HG02884 (cell line): ENCODE data around the gene ZNF878.
"Not testable (repeated sequence)": the region's sequence is repeated elsewhere in the genome, so short reads cannot be mapped to it uniquely, and the experiment has no call there.

Source experiments
- ATAC-seq: cut with Tn5 transposase; IDR thresholded peaks from one replicate; pipeline ENCODE4 v1.9.1; 2021; ENCODE audit warnings: mild to moderate bottlenecking, moderate library complexity; ENCODE audit not compliant: unreplicated experiment

Gene ZNF878

GRCh38 chr19:12052497-12053169, at the start of gene ZNF878:
TSS of gene ZNF878 (minus strand) at chr19:12052961. CDS start at chr19:12052801, 160 bp downstream.
- peak; percentile 78 for ATAC-seq

GRCh38 chr19:12098040-12098439, 45.3 kb upstream of the ZNF878 start:
- no peak for ATAC-seq

- no peak for ATAC-seq
Measured at GRCh38 chr19:12095111-12095790, 42.5 kb upstream of the ZNF878 start.

- no peak for ATAC-seq
Measured at GRCh38 chr19:12093777-12094176, 41.0 kb upstream of the ZNF878 start.

- no peak for ATAC-seq
Measured at GRCh38 chr19:12092956-12093355, 40.2 kb upstream of the ZNF878 start.

- ATAC-seq, result no peak
Measured at GRCh38 chr19:12092065-12092867, 39.5 kb upstream of the ZNF878 start.

- ATAC-seq, result no peak
Measured at GRCh38 chr19:12090807-12091206, 38.0 kb upstream of the ZNF878 start.

GRCh38 chr19:12085074-12085818, 32.5 kb upstream of the ZNF878 start:
- no peak for ATAC-seq

- ATAC-seq, result not testable (repeated sequence)
Measured at GRCh38 chr19:12083336-12083735, 30.6 kb upstream of the ZNF878 start.

GRCh38 chr19:12077375-12077774, 24.6 kb upstream of the ZNF878 start:
- no peak for ATAC-seq

GRCh38 chr19:12076331-12076730, 23.6 kb upstream of the ZNF878 start:
- ATAC-seq, result not testable (repeated sequence)

- no peak for ATAC-seq
Measured at GRCh38 chr19:12075538-12076139, 22.9 kb upstream of the ZNF878 start.

GRCh38 chr19:12064590-12065538, 12.1 kb upstream of the ZNF878 start, which contains the start of gene ZNF844:
TSS of gene ZNF844 (plus strand) at chr19:12064731. CDS start at chr19:12064874, 143 bp downstream.
- peak; percentile 73 for ATAC-seq

GRCh38 chr19:12055784-12056183, 3.0 kb upstream of the ZNF878 start:
- no peak for ATAC-seq

GRCh38 chr19:12052091-12052496, 667 bp downstream of the ZNF878 start:
- no peak for ATAC-seq

GRCh38 chr19:12047868-12048267, 4.9 kb downstream of the ZNF878 start:
- ATAC-seq, result no peak

GRCh38 chr19:12043752-12044422, 8.9 kb downstream of the ZNF878 start:
- no peak for ATAC-seq

- ATAC-seq, result no peak
Measured at GRCh38 chr19:12042893-12043292, 9.9 kb downstream of the ZNF878 start.
